Left ventricle myocardium inferior (tissue), 1 donor: ENCODE results near the gene UNC93A. TPM values are rescaled to one million over a fixed set of nuclear protein-coding genes. Genes with fewer than 3 reads are reported as not detected.
"Not testable (repeated sequence)": the region's sequence is repeated elsewhere in the genome, so short reads cannot be mapped to it uniquely, and the experiment has no call there.

Experiments
- DNase-seq: peaks from one replicate; pipeline ENCODE4 v3.0.0-alpha.2; 2020
- H3K27ac ChIP-seq: fragments of 200-600 bp; replicated peaks from 2 replicates; pipeline ENCODE4 v1.8.0; 2021
- H3K27me3 ChIP-seq: fragments of 200-600 bp; 2 replicates; pipeline ENCODE4 v1.8.0; 2021; ENCODE audit warnings: low read depth
- H3K36me3 ChIP-seq: fragments of 200-600 bp; 2 replicates; pipeline ENCODE4 v1.8.0; 2021
- H3K4me1 ChIP-seq: fragments of 200-600 bp; 2 replicates; pipeline ENCODE4 v1.8.0; 2021
- H3K4me3 ChIP-seq: fragments of 200-600 bp; 2 replicates; pipeline ENCODE4 v1.8.0; 2021; ENCODE audit warnings: mild to moderate bottlenecking, moderate library complexity
- H3K9me3 ChIP-seq: fragments of 200-600 bp; replicated peaks from 2 replicates; pipeline ENCODE4 v1.8.0; 2021
- CTCF ChIP-seq: fragments of 200-600 bp; IDR thresholded peaks from 2 replicates; pipeline ENCODE4 v1.8.0; 2021; ENCODE audit warnings: antibody characterized with exemption, mild to moderate bottlenecking, borderline replicate concordance
- intact Hi-C: fragments of 100-400 bp; cut with micrococcal nuclease; formaldehyde crosslinking; loops from one replicate; pipeline ENCODE4 v1.11.0; 2022
- total RNA-seq: library from RNA; stranded (reverse); fragmentation: NEBNext Ultra II Directional; extraction: Animal tissue kit (Norgen Biotek cat#: 25700); gene quantifications from one replicate; pipeline ENCODE4 v1.2.1, GENCODE V29; 2021
- donor health status: DM: no; HTN: yes; CAD: no; lungs with severe emphysema.

Gene UNC93A
- total RNA-seq, 1 donor from 2014 or later, result not detected

- DNase-seq, result no peak
- no peak overlapping the region for H3K27ac ChIP-seq
- no peaks in the 10 kb centered on the region for H3K36me3 ChIP-seq
- H3K4me3 ChIP-seq, result no peak overlapping the region
- peaks cover 19% of the 10 kb centered on the region for H3K27me3 ChIP-seq
- H3K4me1 ChIP-seq, result no peaks in the 10 kb centered on the region
- H3K9me3 ChIP-seq, result no peaks in the 10 kb centered on the region
- intact Hi-C loops, result no loop called here
- no peak for TF ChIP-seq CTCF
These were observed 23.2 kb downstream of the UNC93A start for GRCh38 chr6:167314180-167314821.

GRCh38 chr6:167317172-167317571, 26.1 kb downstream of the UNC93A start:
- no peak overlapping the region for H3K27ac ChIP-seq
- H3K27me3 ChIP-seq, result peaks cover 16% of the 10 kb centered on the region
- intact Hi-C loops, result no loop called here
- DNase-seq, result no peak
- H3K36me3 ChIP-seq, result no peaks in the 10 kb centered on the region
- H3K9me3 ChIP-seq, result no peaks in the 10 kb centered on the region
- TF ChIP-seq CTCF, result no peak
- H3K4me3 ChIP-seq, result no peak overlapping the region
- no peaks in the 10 kb centered on the region for H3K4me1 ChIP-seq

- H3K27me3 ChIP-seq, result peaks cover 16% of the 10 kb centered on the region
- H3K4me1 ChIP-seq, H3K4me3 ChIP-seq, H3K27ac ChIP-seq, DNase-seq, intact Hi-C loops, H3K36me3 ChIP-seq, H3K9me3 ChIP-seq: not testable (repeated sequence)
These were observed 27.2 kb downstream of the UNC93A start for GRCh38 chr6:167318354-167318753.

- intact Hi-C loops, H3K4me1 ChIP-seq, H3K36me3 ChIP-seq, H3K4me3 ChIP-seq, H3K27ac ChIP-seq, DNase-seq, H3K9me3 ChIP-seq: not testable (repeated sequence)
- H3K27me3 ChIP-seq, result peaks cover 16% of the 10 kb centered on the region
These were observed 27.7 kb downstream of the UNC93A start for GRCh38 chr6:167318856-167319255.

GRCh38 chr6:167319856-167320753, 29.0 kb downstream of the UNC93A start:
- H3K9me3 ChIP-seq, DNase-seq, H3K27ac ChIP-seq, intact Hi-C loops, H3K4me1 ChIP-seq, H3K4me3 ChIP-seq, H3K36me3 ChIP-seq, H3K27me3 ChIP-seq: not testable (repeated sequence)

GRCh38 chr6:167320754-167321056, 29.6 kb downstream of the UNC93A start:
- H3K4me1 ChIP-seq, DNase-seq, H3K27ac ChIP-seq, H3K27me3 ChIP-seq, intact Hi-C loops, H3K4me3 ChIP-seq, H3K36me3 ChIP-seq, H3K9me3 ChIP-seq: not testable (repeated sequence)

- H3K9me3 ChIP-seq, DNase-seq, H3K4me1 ChIP-seq, H3K36me3 ChIP-seq, H3K4me3 ChIP-seq, H3K27ac ChIP-seq, intact Hi-C loops, H3K27me3 ChIP-seq: not testable (repeated sequence)
These were observed 30.1 kb downstream of the UNC93A start for GRCh38 chr6:167321185-167321584.

GRCh38 chr6:167323111-167323510, 32.0 kb downstream of the UNC93A start:
- no peak for TF ChIP-seq CTCF
- intact Hi-C loops, result no loop called here
- H3K36me3 ChIP-seq, result no peaks in the 10 kb centered on the region
- H3K27ac ChIP-seq, result no peak overlapping the region
- no peak overlapping the region for H3K4me3 ChIP-seq
- H3K27me3 ChIP-seq, result no peaks in the 10 kb centered on the region
- H3K4me1 ChIP-seq, result no peaks in the 10 kb centered on the region
- DNase-seq, result no peak
- H3K9me3 ChIP-seq, result no peaks in the 10 kb centered on the region
